IMR-90 (cell line): ENCODE results near the gene NTM. TPM values are rescaled to one million over a fixed set of nuclear protein-coding genes. Genes with fewer than 3 reads are reported as not detected.

Experiments used
- ATAC-seq: fragments of 200-7000 bp; cut with Tn5 transposase; 2 replicates; pipeline ENCODE4 v1.9.1; 2020; ENCODE audit warnings: low read depth, mild to moderate bottlenecking, moderate library complexity
- BruUV-seq: library from RNA; stranded (reverse); fragments of 400-500 nt; replicated peaks from 2 replicates; lab custom pipeline; 2021; lab: Mats Ljungman, UMichigan
- CTCF ChIA-PET: fragments of 300-600 bp; formaldehyde crosslinking; extraction: SDS; loops from one replicate; lab custom pipeline; 2021; ENCODE audit warnings: antibody characterized with exemption; lab: Yijun Ruan, JAX
- POLR2A ChIA-PET: fragments of 300-600 bp; sonication (Branson Sonifier 250); formaldehyde crosslinking; loops from one replicate; lab custom pipeline; 2022; ENCODE audit warnings: antibody characterized with exemption; ENCODE audit not compliant: unreplicated experiment; lab: Charles Lee
- DNase-seq: peaks from one replicate; pipeline ENCODE4 v3.0.0; 2013
- H2AFZ ChIP-seq: replicated peaks from 2 replicates; pipeline ENCODE3; 2013; ENCODE audit warnings: low read length, mild to moderate bottlenecking; ENCODE audit not compliant: poor library complexity
- H2AK5ac ChIP-seq: 2 replicates; pipeline ENCODE4 v1.6.1; 2013; ENCODE audit warnings: low read depth, low read length, inconsistent platforms
- H2AK9ac ChIP-seq: replicated peaks from 2 replicates; pipeline ENCODE3; 2013; ENCODE audit warnings: mild to moderate bottlenecking, low read depth, low read length, moderate library complexity; ENCODE audit not compliant: poor library complexity
- H2BK120ac ChIP-seq: 2 replicates; pipeline ENCODE4 v1.6.1; 2013; ENCODE audit warnings: low read depth, low read length, inconsistent platforms
- H2BK15ac ChIP-seq: 3 replicates; pipeline ENCODE4 v1.6.1; 2013; ENCODE audit warnings: low read depth, low read length, inconsistent platforms
- H2BK20ac ChIP-seq: 2 replicates; pipeline ENCODE4 v1.6.1; 2013; ENCODE audit warnings: low read depth, mild to moderate bottlenecking, inconsistent platforms, low read length, moderate library complexity
- H2BK5ac ChIP-seq: 2 replicates; pipeline ENCODE4 v1.6.1; 2013; ENCODE audit warnings: mild to moderate bottlenecking, low read depth, low read length, inconsistent platforms; ENCODE audit not compliant: poor library complexity, severe bottlenecking
- H3K14ac ChIP-seq: replicated peaks from 2 replicates; pipeline ENCODE4 v1.6.1; 2013; ENCODE audit warnings: low read depth, low read length, inconsistent platforms
- H3K18ac ChIP-seq: 2 replicates; pipeline ENCODE4 v1.6.1; 2013; ENCODE audit warnings: low read depth, low read length, control low read depth
- H3K23ac ChIP-seq: 2 replicates; pipeline ENCODE4 v1.6.1; 2013; ENCODE audit warnings: low read depth, low read length, inconsistent platforms
- H3K27ac ChIP-seq: 2 replicates; pipeline ENCODE4 v1.5.1; 2013; ENCODE audit warnings: mild to moderate bottlenecking, control low read depth, low read length; ENCODE audit not compliant: insufficient read depth
- H3K27me3 ChIP-seq: 2 replicates; pipeline ENCODE4 v1.6.1; 2013; ENCODE audit warnings: low read length; ENCODE audit not compliant: control insufficient read depth, insufficient read depth
- H3K36me3 ChIP-seq: 2 replicates; pipeline ENCODE4 v1.6.1; 2013; ENCODE audit warnings: low read length, mixed read lengths; ENCODE audit not compliant: control insufficient read depth, insufficient read depth
- H3K4ac ChIP-seq: 2 replicates; pipeline ENCODE4 v1.6.1; 2013; ENCODE audit warnings: low read depth, low read length, inconsistent platforms
- H3K4me1 ChIP-seq: 2 replicates; pipeline ENCODE4 v1.6.1; 2013; ENCODE audit warnings: low read length, mixed read lengths; ENCODE audit not compliant: control insufficient read depth, insufficient read depth
- H3K4me2 ChIP-seq: 2 replicates; pipeline ENCODE4 v1.6.1; 2013; ENCODE audit warnings: low read depth, mild to moderate bottlenecking, control low read depth, low read length, moderate library complexity
- H3K4me3 ChIP-seq: 2 replicates; pipeline ENCODE4 v1.5.1; 2013; ENCODE audit warnings: low read depth, mild to moderate bottlenecking, control low read depth, low read length, moderate library complexity; ENCODE audit not compliant: insufficient read depth
- H3K56ac ChIP-seq: 2 replicates; pipeline ENCODE4 v1.6.1; 2013; ENCODE audit warnings: low read length, inconsistent platforms; ENCODE audit not compliant: insufficient read depth; ENCODE audit errors: extremely low read depth
- H3K79me1 ChIP-seq, 2 experiments: 2 replicates each; pipeline ENCODE4 v1.6.1; 2013; ENCODE audit warnings: low read length in 2 of 2, inconsistent platforms in 1 of 2, low read depth in 1 of 2
- H3K9ac ChIP-seq: 2 replicates; pipeline ENCODE4 v1.6.1; 2013; ENCODE audit warnings: low read depth, low read length, control low read depth
- H3K9me1 ChIP-seq: 2 replicates; pipeline ENCODE4 v1.6.1; 2013; ENCODE audit warnings: low read length, inconsistent platforms; ENCODE audit not compliant: insufficient read depth
- H3K9me3 ChIP-seq: 2 replicates; pipeline ENCODE4 v1.6.1; 2013; ENCODE audit warnings: low read length; ENCODE audit not compliant: control insufficient read depth, insufficient read depth
- H4K20me1 ChIP-seq: 2 replicates; pipeline ENCODE4 v1.6.1; 2013; ENCODE audit warnings: low read length, inconsistent platforms; ENCODE audit not compliant: insufficient read depth
- H4K5ac ChIP-seq: 2 replicates; pipeline ENCODE4 v1.6.1; 2013; ENCODE audit warnings: mild to moderate bottlenecking, low read depth, low read length, control low read depth
- H4K8ac ChIP-seq, 2 experiments: 2 replicates each; pipeline ENCODE4 v1.6.1; 2013; ENCODE audit warnings: low read depth in 2 of 2, low read length in 2 of 2, control low read depth in 1 of 2, inconsistent platforms in 1 of 2
- H4K91ac ChIP-seq: 2 replicates; pipeline ENCODE4 v1.6.1; 2013; ENCODE audit warnings: low read depth, low read length, inconsistent platforms; ENCODE audit not compliant: insufficient read depth
- BHLHE40 ChIP-seq: fragments of 150-350 bp; IDR thresholded peaks from 2 replicates; pipeline ENCODE4 v1.6.1; 2016; ENCODE audit warnings: mild to moderate bottlenecking, low read depth, low read length
- CEBPB ChIP-seq: IDR thresholded peaks from 2 replicates; pipeline ENCODE4 v1.6.1; 2012; ENCODE audit warnings: low read depth, low read length, improper control_type of control experiment
- CHD1 ChIP-seq: IDR thresholded peaks from 2 replicates; pipeline ENCODE4 v1.6.1; 2012; ENCODE audit warnings: low read depth, low read length, improper control_type of control experiment
- CTCF ChIP-seq: conservative IDR thresholded peaks from 2 replicates; pipeline ENCODE4 v1.5.1; 2012; ENCODE audit warnings: mild to moderate bottlenecking, low read depth, low read length, improper control_type of control experiment
- FOS ChIP-seq: fragments of 150-350 bp; IDR thresholded peaks from 2 replicates; pipeline ENCODE4 v1.6.1; 2016; ENCODE audit warnings: low read depth, low read length
- MAZ ChIP-seq: IDR thresholded peaks from 2 replicates; pipeline ENCODE4 v1.6.1; 2012; ENCODE audit warnings: low read depth, mild to moderate bottlenecking, low read length, improper control_type of control experiment, moderate library complexity, borderline replicate concordance
- MXI1 ChIP-seq: IDR thresholded peaks from 2 replicates; pipeline ENCODE4 v1.6.1; 2012; ENCODE audit warnings: low read depth, mild to moderate bottlenecking, low read length, moderate library complexity, borderline replicate concordance
- POLR2A ChIP-seq: IDR thresholded peaks from 2 replicates; pipeline ENCODE4 v1.6.1; 2012; ENCODE audit warnings: mild to moderate bottlenecking, low read depth, low read length
- RAD21 ChIP-seq: IDR thresholded peaks from 2 replicates; pipeline ENCODE4 v1.6.1; 2012; ENCODE audit warnings: low read length, improper control_type of control experiment
- RFX5 ChIP-seq: IDR thresholded peaks from 2 replicates; pipeline ENCODE4 v1.8.0; 2012; ENCODE audit warnings: low read depth, mild to moderate bottlenecking, low read length, moderate library complexity
- SMC3 ChIP-seq: fragments of 150-350 bp; IDR thresholded peaks from 2 replicates; pipeline ENCODE4 v1.6.1; 2016; ENCODE audit warnings: low read depth, mild to moderate bottlenecking, antibody characterized with exemption, low read length, moderate library complexity
- USF2 ChIP-seq: fragments of 150-350 bp; IDR thresholded peaks from 2 replicates; pipeline ENCODE4 v1.6.1; 2017; ENCODE audit warnings: mild to moderate bottlenecking, antibody characterized with exemption, low read length, low read depth
- WGBS, 2 experiments: methylation state at CpG; one replicate each; pipeline versions ENCODE4 v1.1.5 to v1.1.7; 2013; ENCODE audit warnings: missing lambda C conversion rate in 2 of 2; ENCODE audit not compliant: insufficient read length in 1 of 2; ENCODE audit errors: extremely low coverage in 2 of 2; 5-methylcytosine and 5-hydroxymethylcytosine counted together
- dilution Hi-C: fragments of 300-500 bp; cut with HindIII; formaldehyde crosslinking; loops from one replicate; pipeline ENCODE4 v1.14.3; 2018; ENCODE audit warnings: low sequenced_read_pairs; ENCODE audit not compliant: unreplicated experiment
- in situ Hi-C: fragments of 300-500 bp; cut with MboI; formaldehyde crosslinking; loops from 3 replicates; pipeline ENCODE4 v1.14.3; 2019; ENCODE audit warnings: low sequenced_read_pairs, inconsistent platforms, mixed read lengths
- intact Hi-C: fragments of 100-400 bp; cut with micrococcal nuclease; formaldehyde crosslinking; loops from 2 replicates; pipeline ENCODE4 v1.10.0; 2022
- polyA plus RNA-seq, 3 experiments: library from polyadenylated mRNA; depleted of rRNA; stranded (reverse); fragments of >200 nt; gene quantifications; 2 replicates each; pipeline ENCODE4 v1.2.3, GENCODE V29; 2012; ENCODE audit warnings: low replicate concordance in 1 of 3
- total RNA-seq: library from RNA; depleted of rRNA; stranded (reverse); fragments of >200 nt; gene quantifications from 2 replicates; pipeline ENCODE4 v1.2.3, GENCODE V29; 2012

NTM gene
- total and polyA plus RNA-seq, 2 of the 4 experiments (the other 2 are of a cell fraction) = 19.5 to 25.5 TPM

- 0 out of 2 replicates have a peak, but pooled peaks have one; percentile 34 for TF ChIP-seq POLR2A
- TF ChIP-seq CEBPB = no peak
- TF ChIP-seq CHD1 = peak; percentile 75; the same call in 1 of the 2 replicates
- TF ChIP-seq MAZ = peak; percentile 86
Measured at GRCh38 chr11:132126973-132127899, 756.8 kb downstream of the NTM start (continued).

GRCh38 chr11:132127900-132128288 lies 757.5 kb downstream of the NTM start:
- dilution Hi-C loops = no loop called here
- BruUV-seq = no TSS peak
- in situ Hi-C loops = loop anchor here (5.0 kb wide), 3 partner anchors 211 to 381 kb away; no protein-coding TSS in a partner anchor
- no peak overlapping the region for H3K56ac ChIP-seq
- H4K20me1 ChIP-seq = no peaks in the 10 kb centered on the region
- ChIA-PET POLR2A (no interaction called here), CTCF (interaction anchor here (0.8 to 2.8 kb wide), 2 partner anchors 258 to 951 kb away, joined by 3 to 52 read pairs; no protein-coding TSS in a partner anchor)
- WGBS, 2 experiments = no CpG with 5 or more reads among the region's 2 CpGs
- no peak overlapping the region for H3K9ac ChIP-seq
- peak overlapping the region in 1 of 2 experiments; percentile 61; a peak in 1 of 4 replicates for H4K8ac ChIP-seq
- intact Hi-C loops = loop anchor here (1.0 to 5.0 kb wide), 8 partner anchors 71 to 814 kb away; no protein-coding TSS in a partner anchor
- H4K5ac ChIP-seq = no peak overlapping the region
- peak overlapping the region; percentile 56; the same call in 1 of the 2 replicates for H2AK5ac ChIP-seq
- DNase-seq = no peak
- no peak overlapping the region for H3K14ac ChIP-seq
- H3K9me1 ChIP-seq = peaks cover 12% of the 10 kb centered on the region
- peaks cover 10 to 29% of the 10 kb centered on the region in 2 experiments; a peak in 3 of 4 replicates for H3K79me1 ChIP-seq
- H2AFZ ChIP-seq = no peak overlapping the region
- 0 out of 2 replicates have a peak overlapping the region, but pooled peaks have one; percentile 29 for H2BK20ac ChIP-seq
- no peak overlapping the region for H2BK15ac ChIP-seq
- peak overlapping the region; percentile 62 for H2BK120ac ChIP-seq
- H3K36me3 ChIP-seq = no peaks in the 10 kb centered on the region
- H3K23ac ChIP-seq = no peak overlapping the region
- no peak overlapping the region for H3K18ac ChIP-seq
- H3K4me1 ChIP-seq = peaks cover 11% of the 10 kb centered on the region
- no peaks in the 10 kb centered on the region for H3K9me3 ChIP-seq
- no peak overlapping the region for H4K91ac ChIP-seq
- no peak overlapping the region for H3K4me3 ChIP-seq
- no peak overlapping the region for H2AK9ac ChIP-seq
- H3K4ac ChIP-seq = peak overlapping the region; percentile 63
- no peaks in the 10 kb centered on the region for H3K27me3 ChIP-seq
- H3K27ac ChIP-seq = no peak overlapping the region
- ATAC-seq = no peak
- H2BK5ac ChIP-seq = no peak overlapping the region
- H3K4me2 ChIP-seq = no peak overlapping the region
- no peak for TF ChIP-seq USF2
- no peak for TF ChIP-seq MAZ
- TF ChIP-seq RAD21 = no peak
- no peak for TF ChIP-seq RFX5
- TF ChIP-seq CHD1 = no peak
- TF ChIP-seq MXI1 = no peak
- TF ChIP-seq CTCF = no peak
- no peak for TF ChIP-seq SMC3
- no peak for TF ChIP-seq FOS
- no peak for TF ChIP-seq CEBPB
- TF ChIP-seq POLR2A = no peak
- no peak for TF ChIP-seq BHLHE40
